HG03575 (cell line): Measurements from ENCODE around the gene MRTFA.
"Not testable (repeated sequence)": the region's sequence is repeated elsewhere in the genome, so short reads cannot be mapped to it uniquely, and the experiment has no call there.

ENCODE experiments used
- ATAC-seq: cut with Tn5 transposase; IDR thresholded peaks from one replicate; pipeline ENCODE4 v1.9.1; 2021; ENCODE audit not compliant: unreplicated experiment, insufficient number of reproducible peaks, low FRiP score; ENCODE audit errors: extremely low read depth

Gene MRTFA

GRCh38 chr22:40580631-40581030 lies 55.9 kb downstream of the MRTFA start:
- no peak for ATAC-seq

GRCh38 chr22:40578171-40578570 lies 58.3 kb downstream of the MRTFA start:
- no peak for ATAC-seq

- no peak for ATAC-seq
Observed at GRCh38 chr22:40572976-40573375, 63.5 kb downstream of the MRTFA start.

GRCh38 chr22:40571887-40572286 lies 64.6 kb downstream of the MRTFA start:
- no peak for ATAC-seq

- ATAC-seq = no peak
Observed at GRCh38 chr22:40567626-40568328, 68.7 kb downstream of the MRTFA start.

- no peak for ATAC-seq
Observed at GRCh38 chr22:40567106-40567505, 69.4 kb downstream of the MRTFA start.

- no peak for ATAC-seq
Observed at GRCh38 chr22:40560994-40561515, 75.5 kb downstream of the MRTFA start.

GRCh38 chr22:40560551-40560950 lies 76.0 kb downstream of the MRTFA start:
- no peak for ATAC-seq

- ATAC-seq = no peak
Observed at GRCh38 chr22:40557972-40558371, 78.5 kb downstream of the MRTFA start.

GRCh38 chr22:40556641-40557040 lies 79.9 kb downstream of the MRTFA start:
- ATAC-seq = no peak

GRCh38 chr22:40554023-40554422 lies 82.5 kb downstream of the MRTFA start:
- not testable (repeated sequence) for ATAC-seq

GRCh38 chr22:40553014-40553554 lies 83.4 kb downstream of the MRTFA start:
- ATAC-seq = no peak

- ATAC-seq = no peak
Observed at GRCh38 chr22:40552070-40552469, 84.4 kb downstream of the MRTFA start.

- no peak for ATAC-seq
Observed at GRCh38 chr22:40547729-40548143, 88.8 kb downstream of the MRTFA start.

- ATAC-seq = no peak
Observed at GRCh38 chr22:40544758-40545157, 91.8 kb downstream of the MRTFA start.

- ATAC-seq = no peak
Observed at GRCh38 chr22:40542821-40543540, 93.5 kb downstream of the MRTFA start.

GRCh38 chr22:40541300-40541699 lies 95.2 kb downstream of the MRTFA start:
- ATAC-seq = no peak

- ATAC-seq = no peak
Observed at GRCh38 chr22:40540265-40540664, 96.3 kb downstream of the MRTFA start.

- ATAC-seq = not testable (repeated sequence)
Observed at GRCh38 chr22:40536149-40536548, 100.4 kb downstream of the MRTFA start.

GRCh38 chr22:40535642-40536041 lies 100.9 kb downstream of the MRTFA start:
- no peak for ATAC-seq
